AG20443 (cell line): Measurements from ENCODE around the gene EYA2.
A peak's percentile ranks its signal among the peaks of the same experiment; 100 is the strongest.

Source experiments
- DNase-seq: peaks from one replicate; pipeline ENCODE4 v3.0.0; 2012; ENCODE audit warnings: low spot score, mixed read lengths

Gene EYA2

GRCh38 chr20:47007826-47008655 is 113.4 kb downstream of the EYA2 start:
- DNase-seq, result no peak

GRCh38 chr20:47008842-47009518 is 114.3 kb downstream of the EYA2 start:
- DNase-seq, result no peak

DNA sequence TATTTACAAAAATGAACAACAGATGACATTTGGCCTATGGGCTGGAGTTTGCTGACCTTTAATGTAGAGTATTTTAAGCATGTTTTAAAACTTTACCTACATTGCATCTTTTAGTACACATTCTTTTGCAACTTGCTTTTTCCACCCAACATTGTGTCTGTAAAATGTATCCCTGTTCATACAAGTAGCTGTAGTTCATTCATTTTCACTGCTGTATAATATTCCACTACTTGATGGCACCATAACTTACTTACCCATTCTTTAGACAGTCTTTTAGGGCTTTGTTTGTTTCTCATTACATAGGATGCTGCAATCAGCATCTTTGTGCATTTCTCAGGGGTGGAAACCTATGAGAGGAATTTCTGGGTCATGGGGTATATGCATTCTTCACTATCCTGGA is 115.1 kb downstream of the EYA2 start:
- no peak for DNase-seq

GRCh38 chr20:47011984-47012383 is 117.3 kb downstream of the EYA2 start:
- DNase-seq, result no peak

GRCh38 chr20:47013606-47014005 is 119.0 kb downstream of the EYA2 start:
- DNase-seq, result no peak

DNA sequence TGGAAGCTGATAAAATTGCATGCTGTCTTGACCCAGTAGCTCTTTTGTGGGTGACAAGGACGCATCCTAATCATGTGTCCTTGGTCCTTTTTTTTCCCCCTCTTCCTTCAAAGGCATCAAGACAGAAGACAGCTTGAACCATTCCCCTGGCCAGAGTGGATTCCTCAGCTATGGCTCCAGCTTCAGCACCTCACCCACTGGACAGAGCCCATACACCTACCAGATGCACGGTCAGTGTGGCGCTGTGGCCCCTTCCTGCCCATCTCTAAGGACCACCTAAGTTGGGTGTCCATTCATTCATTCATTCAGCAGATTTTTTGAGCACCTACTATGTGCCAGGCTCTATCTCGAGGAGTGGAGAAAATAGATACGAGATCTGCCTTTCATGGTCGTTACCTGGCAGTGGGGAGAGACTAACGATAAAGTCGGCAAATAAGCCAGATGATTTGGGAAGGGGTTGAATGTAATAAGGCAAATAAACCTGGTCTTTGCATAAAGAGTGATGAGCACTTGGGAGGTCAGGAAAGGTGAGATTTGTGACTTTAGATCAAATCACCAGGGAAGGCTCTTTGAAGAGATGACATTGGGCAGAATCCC is 121.5 kb downstream of the EYA2 start:
- DNase-seq, result no peak

GRCh38 chr20:47018381-47018780 is 123.7 kb downstream of the EYA2 start:
- no peak for DNase-seq

DNA sequence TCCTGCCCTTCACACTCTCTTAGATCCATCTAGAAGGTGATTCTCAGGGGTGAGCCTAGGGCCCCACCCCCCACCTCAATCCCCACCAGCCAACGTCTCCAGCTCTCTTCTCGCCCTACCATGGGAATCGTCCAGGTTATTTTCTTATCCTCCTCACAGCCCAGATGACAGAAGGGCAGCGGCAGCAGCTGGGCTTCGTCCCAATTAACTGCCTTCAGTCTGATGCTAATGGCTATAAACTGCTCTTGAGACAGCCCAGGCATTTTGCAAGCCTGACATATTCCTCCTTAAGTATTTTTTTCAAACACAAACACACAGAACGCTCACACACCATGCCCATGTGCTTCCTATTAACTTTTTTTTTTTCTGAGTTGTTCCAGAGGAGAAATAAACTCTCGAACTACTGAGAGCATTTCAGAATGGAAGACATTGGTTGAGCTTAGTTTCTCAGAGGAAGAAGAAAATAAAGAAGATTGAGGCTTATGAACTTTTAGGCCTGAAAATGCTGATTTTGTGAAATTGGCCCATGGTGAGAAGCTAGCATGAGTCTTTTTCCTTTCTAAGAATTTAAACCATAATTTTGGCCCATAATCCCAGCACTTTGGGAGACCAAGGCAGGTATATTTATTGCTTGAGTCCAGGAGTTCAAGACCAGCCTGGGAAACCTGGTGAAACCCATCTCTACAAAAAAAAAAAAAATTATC is 124.6 kb downstream of the EYA2 start:
- peak; percentile 77 for DNase-seq

GRCh38 chr20:47020231-47020630 is 125.6 kb downstream of the EYA2 start:
- no peak for DNase-seq

DNA sequence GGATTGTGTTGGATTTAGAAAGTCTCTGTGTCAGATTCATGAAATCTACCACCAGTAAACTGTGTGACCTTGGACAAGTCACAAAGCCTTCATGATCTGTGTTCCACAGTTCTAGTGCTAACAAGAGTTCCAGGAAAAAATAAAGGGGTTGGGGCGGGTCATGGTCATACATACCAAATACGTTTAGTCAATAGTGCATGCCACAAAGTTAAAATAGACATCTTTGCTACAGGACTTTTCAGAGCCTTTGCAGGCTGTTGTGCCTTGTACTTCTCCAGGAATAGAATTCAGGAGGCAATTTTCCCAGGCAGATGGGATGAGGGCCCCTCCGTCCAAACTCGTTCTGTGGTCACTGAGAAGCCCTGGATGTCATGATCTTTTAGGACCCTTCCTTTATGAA is 127.2 kb downstream of the EYA2 start:
- no peak for DNase-seq

- DNase-seq, result peak; percentile 58
These were observed 129.9 kb downstream of the EYA2 start for GRCh38 chr20:47024461-47024937.

DNA sequence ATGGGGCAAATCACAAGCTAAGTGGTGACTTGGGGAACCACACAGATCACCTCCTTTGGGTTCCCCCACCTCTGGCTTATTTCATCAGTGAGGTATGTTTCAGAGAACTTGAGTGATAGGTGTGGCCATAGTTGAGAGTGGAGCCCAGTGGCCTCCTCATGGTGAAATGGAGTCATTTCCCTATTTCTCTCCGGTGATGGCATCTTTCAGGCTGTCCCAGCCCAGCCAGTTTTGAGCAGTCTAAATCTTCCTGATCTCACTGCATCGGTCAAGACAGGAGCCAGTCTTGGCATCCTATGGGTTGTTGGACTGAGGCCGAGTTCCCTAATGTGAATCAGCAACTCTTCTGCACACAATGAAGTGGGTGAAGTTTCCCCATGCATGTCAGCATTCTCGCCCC is 132.4 kb downstream of the EYA2 start:
- peak; percentile 53 for DNase-seq

DNA sequence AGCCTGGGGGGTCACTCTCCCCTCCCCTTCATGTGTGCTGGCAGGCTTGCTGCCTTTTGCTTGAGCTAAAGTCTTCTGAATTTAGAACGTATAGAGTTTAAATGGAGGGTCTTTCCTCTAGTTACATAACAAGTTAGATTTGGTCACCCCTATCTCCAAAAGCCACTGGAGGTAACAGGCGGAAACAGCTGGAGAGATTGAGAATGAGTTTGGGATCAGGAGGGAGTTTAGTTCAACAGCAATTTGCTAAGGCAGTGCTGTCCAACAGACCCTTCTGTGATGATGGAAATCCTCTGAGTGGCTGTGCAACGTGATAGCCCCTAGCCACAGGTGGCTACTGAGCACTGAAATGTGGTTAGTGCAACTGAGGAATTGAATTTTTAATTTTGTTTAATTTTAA is 132.8 kb downstream of the EYA2 start:
- DNase-seq, result no peak

DNA sequence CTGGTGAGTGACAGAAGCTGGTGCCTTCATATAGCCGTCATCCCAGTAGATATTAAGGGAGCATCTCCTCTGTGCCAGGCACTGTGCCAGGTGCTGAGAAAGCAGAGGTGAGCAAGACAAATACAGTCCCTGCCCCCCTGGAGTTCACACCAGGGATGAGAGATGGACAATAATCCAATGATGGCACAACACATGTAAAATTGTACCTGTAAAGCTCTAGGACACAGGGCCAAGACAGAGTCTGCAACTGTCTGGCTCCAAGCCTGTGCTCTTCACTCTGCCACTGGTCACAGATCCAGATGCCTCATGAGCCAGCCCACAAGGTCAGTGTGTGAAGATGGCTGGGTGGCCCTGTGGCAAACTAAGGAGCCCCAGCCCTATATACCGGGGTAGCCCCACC is 133.8 kb downstream of the EYA2 start:
- DNase-seq, result no peak

- DNase-seq, result no peak
These were observed 135.2 kb downstream of the EYA2 start for GRCh38 chr20:47029845-47030244.

GRCh38 chr20:47030271-47030810 is 135.7 kb downstream of the EYA2 start:
- no peak for DNase-seq

DNA sequence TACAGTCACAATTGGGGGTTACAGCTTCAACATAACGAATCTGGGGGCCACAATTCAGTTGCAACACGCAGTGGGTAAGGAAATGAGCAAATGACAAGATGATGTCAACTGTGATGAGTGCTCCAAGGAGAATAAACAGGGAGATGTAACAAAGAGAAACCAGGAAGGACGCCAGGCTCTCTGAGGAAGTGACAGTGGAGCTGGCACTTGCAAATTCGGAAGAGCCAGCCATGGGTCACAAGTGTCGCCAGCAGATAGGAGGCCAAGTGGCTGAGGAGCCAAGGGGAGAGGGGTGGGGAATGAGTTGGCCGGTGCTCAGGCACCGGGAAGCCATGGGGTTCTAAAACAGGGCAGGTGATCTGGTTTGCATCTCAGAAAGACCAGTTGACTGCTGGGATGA is 136.4 kb downstream of the EYA2 start:
- no peak for DNase-seq

GRCh38 chr20:47031821-47032220 is 137.2 kb downstream of the EYA2 start:
- DNase-seq, result no peak

DNA sequence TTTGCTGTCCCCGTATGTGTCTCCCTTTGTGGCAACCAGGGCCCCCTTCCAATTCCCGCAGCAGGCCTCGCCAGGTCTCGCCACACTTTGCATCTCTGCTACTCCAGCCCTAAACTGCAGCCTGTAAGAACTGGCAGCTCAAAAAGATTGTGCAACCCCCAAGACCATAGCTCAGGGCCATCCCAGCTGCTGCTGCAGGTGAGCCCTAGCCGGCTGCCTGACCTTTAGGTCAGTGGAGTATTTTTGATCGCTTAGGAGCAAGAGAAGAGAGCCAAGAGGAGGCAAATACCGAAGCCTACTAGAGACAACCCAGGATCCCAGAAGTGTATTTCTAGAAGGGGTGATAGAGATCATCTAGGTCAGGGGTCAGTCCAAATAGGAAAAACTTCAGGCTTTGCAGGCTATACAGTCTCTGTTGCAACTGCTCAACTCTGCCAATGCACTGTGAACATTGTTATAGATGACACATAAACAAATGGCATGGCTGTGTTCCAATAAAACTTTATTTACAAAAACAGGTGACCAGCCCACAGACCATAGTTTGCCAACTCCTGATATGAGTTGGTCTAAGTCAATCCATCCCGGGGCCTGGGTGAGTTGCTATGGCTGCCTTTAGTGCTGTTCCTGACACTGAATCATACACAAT is 138.4 kb downstream of the EYA2 start:
- no peak for DNase-seq

DNA sequence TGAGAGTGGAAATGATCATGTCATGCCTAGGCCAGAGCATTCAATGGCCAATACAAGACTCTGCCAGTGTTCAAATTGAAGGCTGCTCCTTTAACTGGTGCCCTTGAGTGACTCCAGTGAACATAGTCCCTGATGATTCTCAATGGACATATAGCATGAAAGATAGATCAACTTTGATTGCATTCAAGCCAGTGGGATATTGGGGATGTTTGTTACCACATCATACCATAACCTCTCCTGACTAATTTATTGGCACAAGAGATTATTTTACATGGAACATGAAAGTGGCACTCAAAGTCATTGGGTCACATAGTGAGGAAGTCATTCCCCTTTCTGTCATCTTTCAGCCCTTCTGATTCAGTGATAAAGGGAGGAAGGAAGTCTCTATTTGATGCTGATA is 139.0 kb downstream of the EYA2 start:
- no peak for DNase-seq

GRCh38 chr20:47035026-47035590 is 140.5 kb downstream of the EYA2 start:
- DNase-seq, result no peak
